NB4 (cell line): Measurements from ENCODE around the gene NTSR2.

Source experiments
- DNase-seq: peaks from one replicate; pipeline ENCODE4 v3.0.0; 2010; ENCODE audit warnings: low read depth
- H3K4me3 ChIP-seq: one replicate; pipeline ENCODE4 v1.5.1; 2011; ENCODE audit warnings: mild to moderate bottlenecking, low read depth, low read length, moderate library complexity
- MYC ChIP-seq: IDR thresholded peaks from 2 replicates; pipeline ENCODE4 v1.6.1; 2011; ENCODE audit warnings: low read depth, low read length
- POLR2A ChIP-seq: IDR thresholded peaks from 2 replicates; pipeline ENCODE4 v1.6.1; 2011; ENCODE audit warnings: mild to moderate bottlenecking; ENCODE audit not compliant: insufficient read length; ENCODE audit errors: extremely low read depth
- TF ChIP-seq, protein P1 (sequence below): IDR thresholded peaks from 2 replicates; pipeline ENCODE4 v1.6.1; 2011; ENCODE audit warnings: low read depth, low read length
- TF ChIP-seq, protein P2 (sequence below): IDR thresholded peaks from one replicate; pipeline ENCODE4 v1.5.1; 2012; ENCODE audit warnings: low read depth, low read length

NTSR2 gene

DNA sequence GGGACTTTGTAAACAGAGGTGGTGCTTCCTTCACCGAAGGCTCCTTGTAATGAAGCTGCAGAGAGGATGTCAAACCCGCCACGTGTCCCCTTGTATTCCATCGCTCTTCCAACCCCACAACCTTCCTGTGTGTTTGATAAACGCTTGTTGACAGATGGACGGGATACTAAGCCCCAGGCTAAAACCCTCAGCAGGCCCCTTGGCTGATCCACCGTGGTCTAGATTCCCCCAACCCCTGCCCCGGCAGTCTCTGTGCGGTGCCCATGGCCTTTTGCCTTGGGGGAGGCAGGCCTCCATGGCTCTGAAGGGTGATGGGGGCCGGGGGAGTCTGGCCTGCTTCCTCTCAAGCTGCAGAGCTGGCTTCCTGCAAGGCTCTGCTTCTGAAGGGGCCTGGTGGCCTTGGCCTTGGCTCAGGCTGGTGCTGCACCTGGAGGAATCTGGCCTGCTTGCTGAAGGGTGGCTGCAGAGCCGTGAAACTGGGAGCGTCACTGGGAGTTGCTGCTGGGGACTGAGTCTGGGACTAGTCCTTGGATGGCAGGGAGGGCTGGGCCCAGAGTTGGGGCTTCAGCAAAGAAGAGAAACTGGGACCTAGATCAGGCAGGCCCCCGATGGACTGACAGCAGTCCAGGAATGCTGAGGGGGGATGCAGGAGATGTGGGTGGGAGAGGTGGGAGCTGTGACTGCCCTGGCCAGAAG lies 9.6 kb upstream of the NTSR2 start:
- no peak overlapping the region for H3K4me3 ChIP-seq
- TF ChIP-seq, protein P1, sequence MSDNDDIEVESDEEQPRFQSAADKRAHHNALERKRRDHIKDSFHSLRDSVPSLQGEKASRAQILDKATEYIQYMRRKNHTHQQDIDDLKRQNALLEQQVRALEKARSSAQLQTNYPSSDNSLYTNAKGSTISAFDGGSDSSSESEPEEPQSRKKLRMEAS, result no peak
- no peak for TF ChIP-seq POLR2A
- TF ChIP-seq, protein P2, sequence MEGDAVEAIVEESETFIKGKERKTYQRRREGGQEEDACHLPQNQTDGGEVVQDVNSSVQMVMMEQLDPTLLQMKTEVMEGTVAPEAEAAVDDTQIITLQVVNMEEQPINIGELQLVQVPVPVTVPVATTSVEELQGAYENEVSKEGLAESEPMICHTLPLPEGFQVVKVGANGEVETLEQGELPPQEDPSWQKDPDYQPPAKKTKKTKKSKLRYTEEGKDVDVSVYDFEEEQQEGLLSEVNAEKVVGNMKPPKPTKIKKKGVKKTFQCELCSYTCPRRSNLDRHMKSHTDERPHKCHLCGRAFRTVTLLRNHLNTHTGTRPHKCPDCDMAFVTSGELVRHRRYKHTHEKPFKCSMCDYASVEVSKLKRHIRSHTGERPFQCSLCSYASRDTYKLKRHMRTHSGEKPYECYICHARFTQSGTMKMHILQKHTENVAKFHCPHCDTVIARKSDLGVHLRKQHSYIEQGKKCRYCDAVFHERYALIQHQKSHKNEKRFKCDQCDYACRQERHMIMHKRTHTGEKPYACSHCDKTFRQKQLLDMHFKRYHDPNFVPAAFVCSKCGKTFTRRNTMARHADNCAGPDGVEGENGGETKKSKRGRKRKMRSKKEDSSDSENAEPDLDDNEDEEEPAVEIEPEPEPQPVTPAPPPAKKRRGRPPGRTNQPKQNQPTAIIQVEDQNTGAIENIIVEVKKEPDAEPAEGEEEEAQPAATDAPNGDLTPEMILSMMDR, result no peak
- TF ChIP-seq MYC, result no peak
- no peak for DNase-seq

DNA sequence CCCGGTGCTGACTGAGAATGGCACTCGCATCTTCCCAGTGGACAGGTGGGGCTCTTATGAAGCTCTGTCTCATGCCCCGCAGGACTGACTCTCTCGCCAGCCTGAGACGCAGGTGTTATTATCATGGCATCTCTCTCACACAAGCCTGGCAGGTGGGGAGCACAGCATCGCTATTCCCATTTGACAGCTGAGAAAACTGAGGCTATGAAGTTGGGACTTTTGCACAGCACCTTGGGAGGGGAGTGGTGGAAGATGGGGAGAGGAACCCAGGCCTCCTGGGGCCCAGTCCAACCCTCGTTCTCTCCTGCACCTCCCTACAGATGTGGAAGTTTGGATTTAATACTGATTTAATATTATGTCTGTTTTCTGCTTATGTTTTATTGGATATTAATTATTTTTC lies 9.0 kb upstream of the NTSR2 start:
- no peak for DNase-seq
- no peak overlapping the region for H3K4me3 ChIP-seq
- TF ChIP-seq, protein P2, result no peak
- TF ChIP-seq POLR2A (no peak), MYC (no peak)
- TF ChIP-seq, protein P1, result no peak

DNA sequence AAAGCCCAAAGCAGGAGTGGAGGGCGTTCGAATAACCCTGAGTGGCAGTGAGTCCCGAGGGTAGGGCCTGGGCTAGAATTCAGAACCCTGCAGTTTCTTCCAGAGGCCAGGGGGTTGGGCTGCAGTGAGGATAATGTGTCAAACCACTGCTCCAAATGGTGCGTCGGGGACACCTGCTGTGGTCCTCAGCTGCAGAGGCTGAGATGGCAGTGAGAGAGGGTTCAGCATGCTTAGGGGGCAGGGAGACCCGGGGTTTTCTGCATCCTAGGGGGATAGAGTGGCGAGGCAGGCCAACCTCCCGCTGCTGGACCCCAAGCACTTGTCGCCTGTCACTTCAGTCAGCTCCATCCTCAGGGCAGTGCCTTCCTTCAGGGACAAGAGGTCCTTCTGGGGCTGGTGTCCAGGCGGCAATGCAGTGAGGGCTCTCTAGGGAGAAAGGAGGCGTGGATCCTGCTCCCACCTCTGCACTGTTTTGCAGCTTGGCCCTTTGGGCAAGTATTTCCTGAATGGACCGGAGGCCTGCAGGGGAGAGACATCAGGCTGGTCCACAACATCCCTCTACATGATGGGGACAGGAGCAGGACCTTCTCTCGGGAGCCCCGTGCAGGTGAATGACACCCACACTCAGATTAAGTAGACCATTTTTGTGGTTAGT lies 8.4 kb upstream of the NTSR2 start:
- no peak overlapping the region for H3K4me3 ChIP-seq
- TF ChIP-seq, protein P2, result no peak
- TF ChIP-seq POLR2A, result no peak
- no peak for TF ChIP-seq MYC
- TF ChIP-seq, protein P1, result no peak
- DNase-seq, result no peak

DNA sequence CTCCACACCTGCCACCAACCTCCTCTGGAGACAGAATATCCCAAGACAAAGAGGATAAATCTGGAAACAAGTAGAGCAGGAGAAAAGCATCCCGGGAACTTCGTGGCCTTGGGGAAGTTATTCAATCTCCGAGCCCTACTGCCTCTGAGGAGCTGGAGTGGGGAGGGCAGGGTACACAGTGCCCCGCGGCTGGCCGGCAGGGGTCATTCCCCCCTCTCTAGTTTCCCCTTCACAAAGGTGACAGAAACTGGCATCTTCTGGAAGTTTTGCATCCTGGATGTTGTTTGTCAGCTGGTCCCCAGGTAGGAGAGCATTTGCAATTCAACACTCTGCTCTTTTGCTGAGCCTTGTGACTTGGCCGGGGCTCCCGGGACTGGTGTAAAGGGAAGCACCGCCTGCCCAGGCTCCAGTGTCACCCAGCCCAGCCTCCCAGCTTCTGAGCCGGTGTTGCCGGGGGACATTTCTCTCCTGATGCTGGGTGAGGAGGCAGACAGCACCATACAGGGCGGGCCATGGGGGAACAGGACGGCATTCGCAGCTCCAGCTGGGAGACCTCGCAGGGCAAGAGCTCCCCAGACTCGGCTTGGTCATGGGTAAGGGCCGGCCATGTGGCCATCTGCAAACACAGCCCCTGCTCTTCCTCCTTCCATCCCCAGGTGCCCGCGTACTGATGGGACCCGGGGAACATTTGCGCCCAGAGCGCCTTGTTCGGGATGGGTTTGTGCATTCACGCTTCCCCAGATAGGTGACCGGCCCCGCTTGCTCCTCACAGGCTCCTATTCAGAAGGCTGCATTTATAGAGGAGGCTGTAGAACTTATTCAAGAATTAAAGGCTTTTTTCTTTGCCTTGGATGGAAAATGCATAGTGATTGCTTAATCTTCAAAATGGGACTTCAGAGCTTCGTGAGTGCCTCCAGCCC lies 7.4 kb upstream of the NTSR2 start:
- no peak overlapping the region for H3K4me3 ChIP-seq
- no peak for DNase-seq
- no peak for TF ChIP-seq POLR2A
- no peak for TF ChIP-seq MYC
- TF ChIP-seq, protein P2, result no peak
- TF ChIP-seq, protein P1, result no peak

DNA sequence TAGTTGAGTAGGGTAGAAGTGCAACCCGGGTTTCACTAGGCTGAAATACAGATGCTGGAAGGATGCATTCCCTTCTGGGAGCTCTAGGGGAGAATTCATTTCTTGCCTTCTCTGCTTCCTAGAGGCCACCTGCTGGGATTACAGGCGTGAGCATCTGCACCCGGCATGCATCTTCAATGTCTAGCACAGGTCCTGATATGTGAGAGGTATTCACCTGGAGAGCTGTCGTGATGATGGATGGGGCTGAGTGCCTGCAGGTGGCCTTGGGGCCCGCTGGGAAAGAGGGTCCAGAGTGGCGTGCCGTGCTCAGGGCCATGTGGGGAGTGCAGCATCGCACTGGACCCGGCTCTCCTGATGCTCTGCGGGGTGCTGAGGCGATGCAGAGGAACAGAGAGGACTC lies 6.6 kb upstream of the NTSR2 start:
- TF ChIP-seq, protein P2, result no peak
- TF ChIP-seq POLR2A, result no peak
- TF ChIP-seq, protein P1, result no peak
- TF ChIP-seq MYC, result no peak
- DNase-seq, result no peak
- no peak overlapping the region for H3K4me3 ChIP-seq
